Measurements from ENCODE around the gene RNU1-3. TPM values are rescaled to one million over a fixed set of nuclear protein-coding genes. Genes with fewer than 3 reads are reported as not detected.
"Not testable (repeated sequence)": the region's sequence is repeated elsewhere in the genome, so short reads cannot be mapped to it uniquely, and the experiment has no call there.

RNU1-3 gene
- 4,377 and 4,541 TPM in 2 replicates for total RNA-seq
- 1,464 TPM for total RNA-seq (2013)
- polyA plus RNA-seq, result not detected in 2 replicates
- polyA minus RNA-seq, result not detected in 2 replicates

DNA sequence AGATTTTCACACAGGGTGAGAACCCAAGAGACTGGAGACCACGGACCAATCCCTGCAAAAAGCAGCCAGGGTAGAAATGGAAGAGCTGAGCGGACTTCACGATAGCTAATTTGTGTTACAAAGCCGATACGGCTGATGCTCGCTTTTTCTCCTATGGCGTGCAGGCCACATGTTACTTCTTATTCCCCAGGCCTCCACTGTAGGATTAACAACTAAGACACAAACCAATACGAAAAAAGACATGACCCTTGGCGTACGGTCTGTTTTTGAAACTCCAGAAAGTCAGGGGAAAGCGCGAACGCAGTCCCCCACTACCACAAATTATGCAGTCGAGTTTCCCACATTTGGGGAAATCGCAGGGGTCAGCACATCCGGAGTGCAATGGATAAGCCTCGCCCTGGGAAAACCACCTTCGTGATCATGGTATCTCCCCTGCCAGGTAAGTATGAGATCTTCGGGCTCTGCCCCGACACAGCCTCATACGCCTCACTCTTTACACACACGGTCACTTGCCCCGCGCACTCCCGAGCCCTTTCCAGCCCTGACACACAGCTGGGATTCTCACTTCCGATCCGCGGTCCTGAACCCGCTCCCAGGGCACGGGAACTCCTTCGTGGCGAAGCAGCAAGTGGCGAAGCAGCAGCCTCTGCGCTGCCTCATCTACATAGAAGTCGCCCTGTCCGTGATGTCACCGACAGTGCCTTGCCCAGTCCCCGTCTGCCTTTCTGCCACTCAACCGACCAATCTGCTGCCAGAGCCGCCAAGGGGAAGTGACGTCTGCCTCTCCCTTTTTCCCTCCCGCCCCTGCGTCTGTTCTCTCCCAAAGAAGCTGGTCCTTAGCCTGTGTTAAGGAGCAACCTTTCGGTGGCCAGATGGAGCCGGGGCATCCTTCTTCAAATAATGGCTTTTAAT, at the start of gene RNU1-3:
Gene RNU1-3 (minus strand): TSS at position 447 of the 912 bp plus-strand sequence.
- H3K4me3 ChIP-seq (ENCODE audit: control extremely low read depth in 1 of 5, extremely low read depth in 1 of 5, insufficient read depth in 1 of 5, low read depth in 2 of 5, low read length in 4 of 5); POLR2A ChIA-PET; H3K9me3 ChIP-seq (ENCODE audit: control extremely low read depth in 1 of 3, control insufficient read depth in 2 of 3, insufficient read depth in 1 of 3, low read length in 2 of 3); H3K9ac ChIP-seq (ENCODE audit: low read length); CTCF ChIA-PET; H3K4me3 Mint-ChIP-seq; H3K4me1 Mint-ChIP-seq; DNase-seq; H3K27me3 ChIP-seq (replicated peaks in 1 of 4; ENCODE audit: control extremely low read depth in 1 of 4, control insufficient read depth in 3 of 4, insufficient read depth in 4 of 4, low read length in 3 of 4); H3K27ac Mint-ChIP-seq; H4K20me1 ChIP-seq (ENCODE audit: control insufficient read depth, insufficient read depth, low read length, poor library complexity, severe bottlenecking); H3K9me3 Mint-ChIP-seq (ENCODE audit: insufficient read depth); H3K79me2 ChIP-seq (ENCODE audit: control insufficient read depth, insufficient read depth, low read length); H3K27me3 Mint-ChIP-seq; H3K36me3 ChIP-seq (replicated peaks in 1 of 2; ENCODE audit: control extremely low read depth in 1 of 2, control insufficient read depth in 1 of 2, extremely low read depth in 1 of 2, insufficient read depth in 2 of 2, low read length in 1 of 2); H3K27ac ChIP-seq (ENCODE audit: low read length in 2 of 2); H2AFZ ChIP-seq (ENCODE audit: insufficient read depth, low read depth, low read length, poor library complexity, severe bottlenecking); intact Hi-C loops (cut with micrococcal nuclease); H3K4me1 ChIP-seq (ENCODE audit: control insufficient read depth in 2 of 2, insufficient read depth in 2 of 2, low read length in 2 of 2); H3K4me2 ChIP-seq (replicated peaks; ENCODE audit: low read depth, low read length, poor library complexity, severe bottlenecking): not testable (repeated sequence)
- peak; percentile 98 for ATAC-seq (ENCODE audit: low read depth)
- WGBS (ENCODE audit: insufficient coverage), result no CpG with 5 or more reads among the region's 45 CpGs

DNA sequence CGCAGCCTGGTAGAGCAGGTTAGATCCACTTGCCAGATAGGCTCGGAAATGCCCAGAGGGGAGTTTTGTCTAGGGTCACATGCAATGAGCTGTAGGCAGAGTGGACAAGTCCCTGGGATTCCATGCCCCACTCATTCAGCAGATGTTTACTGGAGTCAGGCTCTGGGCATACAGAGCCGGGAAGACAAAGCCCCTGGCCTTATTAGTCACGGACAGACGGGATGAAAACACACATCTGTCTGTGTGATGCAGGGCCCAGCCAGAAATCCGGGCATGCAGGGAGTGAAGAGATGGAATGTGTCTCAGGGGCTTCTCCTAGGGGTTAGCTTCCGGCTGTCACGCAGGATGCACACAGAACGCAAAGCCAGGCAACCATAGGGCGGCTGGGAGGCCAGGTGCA, 46.7 kb upstream of the RNU1-3 start:
- no CpG with 5 or more reads among the region's 10 CpGs for WGBS (ENCODE audit: insufficient coverage)
- DNase-seq; H3K79me2 ChIP-seq (ENCODE audit: control insufficient read depth, insufficient read depth, low read length); H3K36me3 ChIP-seq (replicated peaks in 1 of 2; ENCODE audit: control extremely low read depth in 1 of 2, control insufficient read depth in 1 of 2, extremely low read depth in 1 of 2, insufficient read depth in 2 of 2, low read length in 1 of 2); CTCF ChIA-PET; H3K27ac Mint-ChIP-seq; H3K9me3 ChIP-seq (ENCODE audit: control extremely low read depth in 1 of 3, control insufficient read depth in 2 of 3, insufficient read depth in 1 of 3, low read length in 2 of 3); intact Hi-C loops (cut with micrococcal nuclease); POLR2A ChIA-PET; H3K9me3 Mint-ChIP-seq (ENCODE audit: insufficient read depth); H2AFZ ChIP-seq (ENCODE audit: insufficient read depth, low read depth, low read length, poor library complexity, severe bottlenecking); H4K20me1 ChIP-seq (ENCODE audit: control insufficient read depth, insufficient read depth, low read length, poor library complexity, severe bottlenecking); ATAC-seq (ENCODE audit: low read depth); H3K4me1 ChIP-seq (ENCODE audit: control insufficient read depth in 2 of 2, insufficient read depth in 2 of 2, low read length in 2 of 2); H3K4me3 ChIP-seq (ENCODE audit: control extremely low read depth in 1 of 5, extremely low read depth in 1 of 5, insufficient read depth in 1 of 5, low read depth in 2 of 5, low read length in 4 of 5); H3K27ac ChIP-seq (ENCODE audit: low read length in 2 of 2); H3K27me3 ChIP-seq (replicated peaks in 1 of 4; ENCODE audit: control extremely low read depth in 1 of 4, control insufficient read depth in 3 of 4, insufficient read depth in 4 of 4, low read length in 3 of 4); H3K9ac ChIP-seq (ENCODE audit: low read length); H3K4me1 Mint-ChIP-seq; H3K4me3 Mint-ChIP-seq; H3K4me2 ChIP-seq (replicated peaks; ENCODE audit: low read depth, low read length, poor library complexity, severe bottlenecking): not testable (repeated sequence)
- H3K27me3 Mint-ChIP-seq, result peaks cover 12% of the 10 kb centered on the region

DNA sequence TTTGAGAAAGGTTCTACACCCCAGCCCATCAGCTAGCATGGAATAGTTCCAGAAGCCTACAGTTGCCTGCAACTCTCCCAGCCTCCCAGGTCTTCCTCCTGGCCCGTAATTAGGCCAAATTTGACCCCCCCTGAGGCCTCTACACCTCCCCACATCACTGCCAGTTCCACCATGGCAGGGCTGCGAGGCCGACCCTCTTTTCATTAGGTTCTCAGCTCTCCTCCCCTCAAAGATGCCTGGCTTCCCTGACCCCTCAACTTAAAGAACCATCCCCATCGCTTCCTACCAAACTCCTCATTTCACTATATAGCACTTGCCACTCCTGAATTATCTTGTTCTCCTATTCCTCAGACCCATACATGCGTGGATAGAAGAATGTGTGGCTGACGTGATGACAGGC, 46.2 kb upstream of the RNU1-3 start:
- DNase-seq; POLR2A ChIA-PET; H3K27ac Mint-ChIP-seq; H3K9me3 Mint-ChIP-seq (ENCODE audit: insufficient read depth); H3K4me3 ChIP-seq (ENCODE audit: control extremely low read depth in 1 of 5, extremely low read depth in 1 of 5, insufficient read depth in 1 of 5, low read depth in 2 of 5, low read length in 4 of 5); ATAC-seq (ENCODE audit: low read depth); H3K9ac ChIP-seq (ENCODE audit: low read length); H3K27ac ChIP-seq (ENCODE audit: low read length in 2 of 2); H3K36me3 ChIP-seq (replicated peaks in 1 of 2; ENCODE audit: control extremely low read depth in 1 of 2, control insufficient read depth in 1 of 2, extremely low read depth in 1 of 2, insufficient read depth in 2 of 2, low read length in 1 of 2); H3K9me3 ChIP-seq (ENCODE audit: control extremely low read depth in 1 of 3, control insufficient read depth in 2 of 3, insufficient read depth in 1 of 3, low read length in 2 of 3); intact Hi-C loops (cut with micrococcal nuclease); H3K4me2 ChIP-seq (replicated peaks; ENCODE audit: low read depth, low read length, poor library complexity, severe bottlenecking); H4K20me1 ChIP-seq (ENCODE audit: control insufficient read depth, insufficient read depth, low read length, poor library complexity, severe bottlenecking); H3K4me3 Mint-ChIP-seq; H3K4me1 ChIP-seq (ENCODE audit: control insufficient read depth in 2 of 2, insufficient read depth in 2 of 2, low read length in 2 of 2); CTCF ChIA-PET; H3K79me2 ChIP-seq (ENCODE audit: control insufficient read depth, insufficient read depth, low read length); H2AFZ ChIP-seq (ENCODE audit: insufficient read depth, low read depth, low read length, poor library complexity, severe bottlenecking); H3K4me1 Mint-ChIP-seq; H3K27me3 ChIP-seq (replicated peaks in 1 of 4; ENCODE audit: control extremely low read depth in 1 of 4, control insufficient read depth in 3 of 4, insufficient read depth in 4 of 4, low read length in 3 of 4): not testable (repeated sequence)
- peaks cover 12% of the 10 kb centered on the region for H3K27me3 Mint-ChIP-seq
- 88% methylated on average over 3 of the region's 6 CpGs for WGBS (ENCODE audit: insufficient coverage)

DNA sequence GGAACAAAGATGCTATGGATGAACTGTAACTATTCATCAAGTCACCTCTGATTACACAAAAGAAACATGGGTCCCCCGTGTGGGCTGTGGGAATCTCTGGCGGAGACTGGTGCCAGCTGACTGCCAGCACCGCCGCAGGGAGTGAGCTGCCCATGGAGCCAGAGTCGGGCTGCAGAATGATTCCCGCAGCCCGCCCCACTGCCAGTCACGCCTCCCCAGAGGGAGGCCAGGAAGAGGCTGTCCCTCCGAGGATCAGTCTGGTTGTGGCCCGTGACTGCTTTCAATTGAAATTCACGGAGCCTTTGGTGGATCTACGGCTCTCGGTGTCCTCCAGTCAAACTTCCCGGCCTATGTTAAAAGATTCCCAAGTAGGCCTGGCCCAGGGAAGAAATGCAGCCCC, 45.8 kb upstream of the RNU1-3 start:
- intact Hi-C loops (cut with micrococcal nuclease); POLR2A ChIA-PET; H3K9me3 Mint-ChIP-seq (ENCODE audit: insufficient read depth); H4K20me1 ChIP-seq (ENCODE audit: control insufficient read depth, insufficient read depth, low read length, poor library complexity, severe bottlenecking); H2AFZ ChIP-seq (ENCODE audit: insufficient read depth, low read depth, low read length, poor library complexity, severe bottlenecking); H3K9me3 ChIP-seq (ENCODE audit: control extremely low read depth in 1 of 3, control insufficient read depth in 2 of 3, insufficient read depth in 1 of 3, low read length in 2 of 3); H3K4me3 ChIP-seq (ENCODE audit: control extremely low read depth in 1 of 5, extremely low read depth in 1 of 5, insufficient read depth in 1 of 5, low read depth in 2 of 5, low read length in 4 of 5); CTCF ChIA-PET; H3K4me2 ChIP-seq (replicated peaks; ENCODE audit: low read depth, low read length, poor library complexity, severe bottlenecking); H3K27ac ChIP-seq (ENCODE audit: low read length in 2 of 2); H3K4me1 ChIP-seq (ENCODE audit: control insufficient read depth in 2 of 2, insufficient read depth in 2 of 2, low read length in 2 of 2); H3K79me2 ChIP-seq (ENCODE audit: control insufficient read depth, insufficient read depth, low read length); H3K27ac Mint-ChIP-seq; H3K4me1 Mint-ChIP-seq; H3K9ac ChIP-seq (ENCODE audit: low read length); H3K36me3 ChIP-seq (replicated peaks in 1 of 2; ENCODE audit: control extremely low read depth in 1 of 2, control insufficient read depth in 1 of 2, extremely low read depth in 1 of 2, insufficient read depth in 2 of 2, low read length in 1 of 2); H3K4me3 Mint-ChIP-seq; ATAC-seq (ENCODE audit: low read depth); H3K27me3 ChIP-seq (replicated peaks in 1 of 4; ENCODE audit: control extremely low read depth in 1 of 4, control insufficient read depth in 3 of 4, insufficient read depth in 4 of 4, low read length in 3 of 4); DNase-seq; H3K27me3 Mint-ChIP-seq: not testable (repeated sequence)
- 98% methylated on average over 6 of the region's 14 CpGs for WGBS (ENCODE audit: insufficient coverage)
